ENCODE data around the gene DVL2.

DVL2 gene

GRCh38 chr17:7219812-7220592, 14.3 kb downstream of the DVL2 start, which contains the start of the genes ACADVL and DLG4:
Gene ACADVL (plus strand): TSS chr17:7219938. CDS start chr17:7219985, 47 bp downstream.
Gene DLG4 (minus strand): TSS chr17:7219836.
- Mint-ChIP-seq H3K9me3 (no peaks in the 10 kb centered on the region), H3K27me3 (ENCODE audit: low read depth) (peaks cover 4% of the 10 kb centered on the region), H3K4me3 (peak within 1 kb of the TSS; percentile 89 to 97 (median 93)), H3K27ac (peak within 1 kb of the TSS; percentile 93 to 96 (median 95)), H3K36me3 (ENCODE audit: low read depth) (peaks cover 19% of the 10 kb centered on the region), H3K4me1 (peaks cover 59% of the 10 kb centered on the region)
- no peak for TF ChIP-seq CTCF (IDR thresholded peaks at IDR 0.05; ENCODE audit: unreplicated experiment in 3 of 3)

- Mint-ChIP-seq H3K4me1 (peaks cover 61% of the 10 kb centered on the region), H3K36me3 (ENCODE audit: low read depth) (peaks cover 19% of the 10 kb centered on the region), H3K27ac (peak overlapping the region; percentile 93 to 96 (median 95)), H3K4me3 (peak overlapping the region; percentile 89 to 93 (median 89)), H3K27me3 (ENCODE audit: low read depth) (peaks cover 4% of the 10 kb centered on the region), H3K9me3 (no peaks in the 10 kb centered on the region)
- no peak for TF ChIP-seq CTCF (IDR thresholded peaks at IDR 0.05; ENCODE audit: unreplicated experiment in 3 of 3)
Observed at GRCh38 chr17:7219229-7219811, 15.0 kb downstream of the DVL2 start.

- TF ChIP-seq CTCF (IDR thresholded peaks at IDR 0.05; ENCODE audit: unreplicated experiment in 3 of 3), result no peak
- no peaks in the 10 kb centered on the region for H3K9me3 Mint-ChIP-seq
- peak overlapping the region; percentile 89 to 93 (median 89) for H3K4me3 Mint-ChIP-seq
- peak overlapping the region; percentile 93 to 96 (median 95) for H3K27ac Mint-ChIP-seq
- H3K36me3 Mint-ChIP-seq (ENCODE audit: low read depth), result peaks cover 15% of the 10 kb centered on the region
- H3K4me1 Mint-ChIP-seq, result peaks cover 65% of the 10 kb centered on the region
- peaks cover 4% of the 10 kb centered on the region for H3K27me3 Mint-ChIP-seq (ENCODE audit: low read depth)
Observed at GRCh38 chr17:7218758-7219157, 15.6 kb downstream of the DVL2 start.

- no peaks in the 10 kb centered on the region for H3K9me3 Mint-ChIP-seq
Observed at GRCh38 chr17:7218166-7218565, 16.2 kb downstream of the DVL2 start.

GRCh38 chr17:7217113-7217987, 17.0 kb downstream of the DVL2 start:
- Mint-ChIP-seq H3K4me1 (peaks cover 75% of the 10 kb centered on the region), H3K4me3 (peak overlapping the region; percentile 89 to 93 (median 90)), H3K9me3 (no peaks in the 10 kb centered on the region), H3K27ac (peak overlapping the region; percentile 93 to 96 (median 95)), H3K27me3 (ENCODE audit: low read depth) (peaks cover 4% of the 10 kb centered on the region), H3K36me3 (ENCODE audit: low read depth) (peaks cover 8% of the 10 kb centered on the region)
- TF ChIP-seq CTCF (IDR thresholded peaks at IDR 0.05; ENCODE audit: unreplicated experiment in 3 of 3), result no peak

More at GRCh38 chr17:7218166-7218565, 16.2 kb downstream of the DVL2 start:
- Mint-ChIP-seq H3K27ac (peak overlapping the region; percentile 93 to 96 (median 95)), H3K36me3 (ENCODE audit: low read depth) (peaks cover 15% of the 10 kb centered on the region), H3K4me1 (peaks cover 71% of the 10 kb centered on the region), H3K27me3 (ENCODE audit: low read depth) (peaks cover 4% of the 10 kb centered on the region), H3K4me3 (peak overlapping the region; percentile 89 to 93 (median 89))
- TF ChIP-seq CTCF (IDR thresholded peaks at IDR 0.05; ENCODE audit: unreplicated experiment in 3 of 3), result no peak
